Endothelial cell of umbilical vein (primary cell): ENCODE results near the gene TRMT44. TPM values are rescaled to one million over a fixed set of nuclear protein-coding genes. Genes with fewer than 3 reads are reported as not detected.

Source experiments
- BruUV-seq: library from RNA; stranded (reverse); fragments of 400-500 nt; replicated peaks from 2 replicates; lab custom pipeline; 2021; lab: Mats Ljungman, UMichigan
- CTCF ChIA-PET: fragments of 300-600, 350-600 bp; sonication (Branson Sonifier 250); formaldehyde crosslinking; loops from one replicate; lab custom pipeline; 2021; ENCODE audit warnings: antibody characterized with exemption, inconsistent platforms; lab: Charles Lee
- POLR2A ChIA-PET: fragments of 300-600, 350-600 bp; sonication (Branson Sonifier 250); formaldehyde crosslinking; loops from one replicate; lab custom pipeline; 2021; ENCODE audit warnings: antibody characterized with exemption, inconsistent platforms; lab: Charles Lee
- DNase-seq: peaks from one replicate; pipeline ENCODE4 v3.0.0-alpha.2; 2011; ENCODE audit warnings: low read depth, low spot score
- FAIRE-seq: peaks from 2 replicates; lab custom pipeline; 2011; peaks lifted over from hg19 to GRCh38; lab: Jason Lieb, UNC
- H2AFZ ChIP-seq: 2 replicates; pipeline ENCODE4 v1.6.0; 2012; ENCODE audit warnings: low read depth, low read length, control low read depth, inconsistent platforms
- H3K27ac ChIP-seq: 2 replicates; pipeline ENCODE4 v1.5.1; 2011; ENCODE audit warnings: low read depth, mild to moderate bottlenecking, control low read depth, low read length, moderate library complexity; ENCODE audit not compliant: insufficient read depth
- H3K27me3 ChIP-seq, 2 experiments: 2 replicates each; pipeline versions ENCODE4 v1.6.0 to v1.6.1; 2011; ENCODE audit warnings: low read length in 2 of 2, mixed read lengths in 1 of 2; ENCODE audit not compliant: control insufficient read depth in 2 of 2, insufficient read depth in 2 of 2
- H3K36me3 ChIP-seq, 2 experiments: 2 replicates in 1 of 2; 3 replicates in 1 of 2; pipeline ENCODE4 v1.5.1; 2011; ENCODE audit warnings: low read length in 2 of 2, mild to moderate bottlenecking in 1 of 2, moderate library complexity in 1 of 2; ENCODE audit not compliant: control insufficient read depth in 2 of 2, insufficient read depth in 2 of 2; ENCODE audit errors: extremely low read depth in 1 of 2
- H3K4me1 ChIP-seq: 3 replicates; pipeline ENCODE4 v1.5.1; 2011; ENCODE audit warnings: mild to moderate bottlenecking, low read length; ENCODE audit not compliant: control insufficient read depth, insufficient read depth; ENCODE audit errors: extremely low read depth
- H3K4me2 ChIP-seq: 2 replicates; pipeline ENCODE4 v1.6.1; 2011; ENCODE audit warnings: low read length, control low read depth, mixed read lengths; ENCODE audit not compliant: insufficient read depth
- H3K4me3 ChIP-seq, 3 experiments: fragments of 200-600 bp in 1 of 3; sonication (generic), shearing (Covaris generic) in 1 of 3; replicated peaks in 1 of 3; 2 replicates each; pipeline ENCODE4 v1.5.1; 2011 to 2016; ENCODE audit warnings: control low read depth in 3 of 3, low read length in 3 of 3, mild to moderate bottlenecking in 2 of 3, inconsistent platforms in 1 of 3, low read depth in 1 of 3, moderate library complexity in 1 of 3; ENCODE audit not compliant: insufficient read depth in 1 of 3
- H3K79me2 ChIP-seq: 2 replicates; pipeline ENCODE4 v1.6.0; 2012; ENCODE audit warnings: low read length, inconsistent platforms; ENCODE audit not compliant: control insufficient read depth, insufficient read depth
- H3K9ac ChIP-seq: replicated peaks from 2 replicates; pipeline ENCODE3; 2011; ENCODE audit warnings: low read length, control low read depth; ENCODE audit not compliant: insufficient read depth; ENCODE audit errors: extremely low read depth
- H3K9me1 ChIP-seq: replicated peaks from 3 replicates; pipeline ENCODE4 v1.6.0; 2011; ENCODE audit warnings: mild to moderate bottlenecking, low read length; ENCODE audit not compliant: control insufficient read depth, insufficient read depth; ENCODE audit errors: extremely low read depth
- H3K9me3 ChIP-seq: replicated peaks from 2 replicates; pipeline ENCODE4 v1.5.1; 2012; ENCODE audit warnings: low read length, inconsistent platforms; ENCODE audit not compliant: control insufficient read depth, insufficient read depth
- H4K20me1 ChIP-seq: replicated peaks from 2 replicates; pipeline ENCODE3; 2011; ENCODE audit warnings: mild to moderate bottlenecking, low read length; ENCODE audit not compliant: control insufficient read depth, insufficient read depth; ENCODE audit errors: extremely low read depth
- EZH2 ChIP-seq: IDR thresholded peaks from 2 replicates; pipeline ENCODE4 v1.6.1; 2012; ENCODE audit warnings: borderline replicate concordance, low read depth, mild to moderate bottlenecking, moderate library complexity, low read length, inconsistent platforms; ENCODE audit not compliant: severe bottlenecking
- FOS ChIP-seq: IDR thresholded peaks from 2 replicates; pipeline ENCODE4 v1.6.1; 2011; ENCODE audit warnings: mild to moderate bottlenecking, low read length, moderate library complexity, borderline replicate concordance; ENCODE audit not compliant: insufficient read depth
- GATA2 ChIP-seq: IDR thresholded peaks from 2 replicates; pipeline ENCODE4 v1.7.0; 2011; ENCODE audit warnings: low read depth, mild to moderate bottlenecking, moderate library complexity, mixed read lengths, low read length; ENCODE audit not compliant: insufficient read length, insufficient read depth
- JUN ChIP-seq: IDR thresholded peaks from 2 replicates; pipeline ENCODE4 v1.6.1; 2011; ENCODE audit warnings: borderline replicate concordance, low read depth; ENCODE audit not compliant: insufficient read length, insufficient read depth
- MAX ChIP-seq: IDR thresholded peaks from 2 replicates; pipeline ENCODE4 v1.6.1; 2011; ENCODE audit not compliant: insufficient read depth, insufficient read length
- MYC ChIP-seq: IDR thresholded peaks from one replicate; pipeline ENCODE4 v1.6.1; 2011; ENCODE audit warnings: mild to moderate bottlenecking, low read depth, low read length
- POLR2A ChIP-seq: IDR thresholded peaks from 2 replicates; pipeline ENCODE4 v1.6.1; 2012; ENCODE audit warnings: low read depth, mild to moderate bottlenecking, control low read depth, low read length
- POLR2AphosphoS5 ChIP-seq: IDR thresholded peaks from 2 replicates; pipeline ENCODE4 v1.6.1; 2012; ENCODE audit warnings: low read depth, mild to moderate bottlenecking, control low read depth, low read length, moderate library complexity; ENCODE audit not compliant: insufficient read depth
- dilution Hi-C: fragments of 300-500 bp; cut with MboI; formaldehyde crosslinking; loops from one replicate; pipeline ENCODE4 v1.15.0; 2019; ENCODE audit warnings: low sequenced_read_pairs; ENCODE audit not compliant: extremely low pct_ligation_motif_present
- intact Hi-C: fragments of 100-400 bp; cut with micrococcal nuclease; formaldehyde crosslinking; loops from one replicate; pipeline ENCODE4 v1.10.0; 2022
- polyA plus RNA-seq, 4 experiments: library from polyadenylated mRNA; depleted of rRNA in 3 of 4; stranded (reverse) in 3 of 4; unstranded in 1 of 4; fragments of >200 nt; gene quantifications; 2 replicates each; pipeline versions ENCODE4 v1.2.1 to v1.2.3, GENCODE V29; 2011 to 2012; ENCODE audit warnings: missing spikeins in 1 of 4
- total RNA-seq: library from RNA; stranded (reverse); gene quantifications from 2 replicates; pipeline ENCODE4 v1.2.3, GENCODE V29; 2021
- TF ChIP-seq, protein P1 (sequence below), 2 donors: IDR thresholded peaks; 1 replicate in 1 of 2; 2 replicates in 1 of 2; pipeline ENCODE4 v1.5.1; 2011; ENCODE audit warnings: low read length in 2 of 2, mild to moderate bottlenecking in 2 of 2, moderate library complexity in 2 of 2, control low read depth in 1 of 2, inconsistent platforms in 1 of 2, low read depth in 1 of 2; ENCODE audit not compliant: insufficient read depth in 1 of 2; ENCODE audit errors: extremely low read depth in 1 of 2

Gene TRMT44
- total and polyA plus RNA-seq, 2 donors (not counting 3 experiments of a cell fraction or from before 2014, with no cell fraction given), result 10.4 to 17.3 TPM

GRCh38 chr4:8524595-8525382 lies 84.2 kb downstream of the TRMT44 start:
- no peak overlapping the region for H2AFZ ChIP-seq
- dilution Hi-C loops, result no loop called here
- no peak for TF ChIP-seq MAX
- TF ChIP-seq POLR2AphosphoS5, result no peak
- TF ChIP-seq FOS, result no peak
- no peak for TF ChIP-seq GATA2
- TF ChIP-seq, protein P1, sequence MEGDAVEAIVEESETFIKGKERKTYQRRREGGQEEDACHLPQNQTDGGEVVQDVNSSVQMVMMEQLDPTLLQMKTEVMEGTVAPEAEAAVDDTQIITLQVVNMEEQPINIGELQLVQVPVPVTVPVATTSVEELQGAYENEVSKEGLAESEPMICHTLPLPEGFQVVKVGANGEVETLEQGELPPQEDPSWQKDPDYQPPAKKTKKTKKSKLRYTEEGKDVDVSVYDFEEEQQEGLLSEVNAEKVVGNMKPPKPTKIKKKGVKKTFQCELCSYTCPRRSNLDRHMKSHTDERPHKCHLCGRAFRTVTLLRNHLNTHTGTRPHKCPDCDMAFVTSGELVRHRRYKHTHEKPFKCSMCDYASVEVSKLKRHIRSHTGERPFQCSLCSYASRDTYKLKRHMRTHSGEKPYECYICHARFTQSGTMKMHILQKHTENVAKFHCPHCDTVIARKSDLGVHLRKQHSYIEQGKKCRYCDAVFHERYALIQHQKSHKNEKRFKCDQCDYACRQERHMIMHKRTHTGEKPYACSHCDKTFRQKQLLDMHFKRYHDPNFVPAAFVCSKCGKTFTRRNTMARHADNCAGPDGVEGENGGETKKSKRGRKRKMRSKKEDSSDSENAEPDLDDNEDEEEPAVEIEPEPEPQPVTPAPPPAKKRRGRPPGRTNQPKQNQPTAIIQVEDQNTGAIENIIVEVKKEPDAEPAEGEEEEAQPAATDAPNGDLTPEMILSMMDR (IDR thresholded peaks at IDR 0.05; ENCODE audit: extremely low read depth in 1 of 2, insufficient read depth in 1 of 2, low read depth in 1 of 2, low read length in 2 of 2), result no peak
- no peak for TF ChIP-seq EZH2
- TF ChIP-seq JUN, result no peak
- TF ChIP-seq POLR2A, result no peak
- TF ChIP-seq MYC, result no peak

More at GRCh38 chr4:8524595-8525382, 84.2 kb downstream of the TRMT44 start:
- DNase-seq (no peak), FAIRE-seq (no peak)
- H3K9me3 ChIP-seq, result no peaks in the 10 kb centered on the region
- BruUV-seq, result no TSS peak
- H3K27me3 ChIP-seq, result no peaks in the 10 kb centered on the region
- POLR2A ChIA-PET, result no interaction called here
- H3K4me1 ChIP-seq, result no peaks in the 10 kb centered on the region
- H3K27ac ChIP-seq, result no peak overlapping the region
- intact Hi-C loops, result no loop called here
- no peak overlapping the region for H3K9ac ChIP-seq
- H3K4me3 ChIP-seq, result no peak overlapping the region
- H4K20me1 ChIP-seq, result no peaks in the 10 kb centered on the region
- no peaks in the 10 kb centered on the region for H3K79me2 ChIP-seq
- no peaks in the 10 kb centered on the region for H3K9me1 ChIP-seq
- H3K4me2 ChIP-seq, result no peak overlapping the region
- no peaks in the 10 kb centered on the region for H3K36me3 ChIP-seq
- CTCF ChIA-PET, result no interaction called here
